Gastroesophageal sphincter (tissue), 4 donors: Measurements from ENCODE around the gene MYOT. TPM values are rescaled to one million over a fixed set of nuclear protein-coding genes. Genes with fewer than 3 reads are reported as not detected.
"Not testable (repeated sequence)": the region's sequence is repeated elsewhere in the genome, so short reads cannot be mapped to it uniquely, and the experiment has no call there.

Experiments
- ATAC-seq: fragments of 150-250 bp; one replicate; pipeline ENCODE4 v1.9.1; 2016; ENCODE audit warnings: mild to moderate bottlenecking, moderate library complexity
- H3K27ac ChIP-seq, 4 donors: fragments of 200-600 bp; sonication (generic) in 3 of 4; 1 replicate in 3 of 4; 2 replicates in 1 of 4; pipeline ENCODE4 v1.5.1; 2016 to 2019
- H3K27me3 ChIP-seq: fragments of 200-600 bp; sonication (generic); one replicate; pipeline ENCODE4 v1.5.1; 2019
- H3K36me3 ChIP-seq, 2 donors: fragments of 200-600 bp; sonication (generic); one replicate each; pipeline ENCODE4 v1.5.1; 2019; ENCODE audit warnings: control low read depth in 1 of 2
- H3K4me1 ChIP-seq, 3 donors: fragments of 200-600 bp; sonication (generic); 1 replicate in 2 of 3; 2 replicates in 1 of 3; pipeline ENCODE4 v1.5.1; 2016 to 2019; ENCODE audit warnings: control low read depth in 2 of 3
- H3K4me3 ChIP-seq, 2 donors: fragments of 200-600 bp; sonication (generic); one replicate each; pipeline ENCODE4 v1.5.1; 2019; ENCODE audit warnings: mild to moderate bottlenecking in 1 of 2, moderate library complexity in 1 of 2
- H3K9me3 ChIP-seq, 3 donors: fragments of 200-600 bp; sonication (generic); one replicate each; pipeline ENCODE4 v1.5.1; 2017 to 2019; ENCODE audit warnings: control low read depth in 2 of 3
- CTCF ChIP-seq, 4 experiments: fragments of 200-600 bp in 2 of 4; fragments of 450-650 bp in 2 of 4; sonication (generic) in 1 of 4; IDR thresholded peaks; one replicate each; pipeline ENCODE4 v1.5.1; 2017 to 2019; ENCODE audit warnings: antibody characterized with exemption in 4 of 4, mild to moderate bottlenecking in 2 of 4, moderate library complexity in 2 of 4
- EP300 ChIP-seq: sonication (generic); formaldehyde crosslinking; IDR thresholded peaks from one replicate; pipeline ENCODE4 v1.6.1; 2017; ENCODE audit warnings: antibody characterized with exemption, mild to moderate bottlenecking
- POLR2A ChIP-seq, 2 donors: fragments of 450-650 bp; IDR thresholded peaks; one replicate each; pipeline ENCODE4 v1.6.1; 2017; ENCODE audit warnings: antibody characterized with exemption in 2 of 2, mild to moderate bottlenecking in 2 of 2, moderate library complexity in 1 of 2
- POLR2AphosphoS5 ChIP-seq: sonication (generic); formaldehyde crosslinking; IDR thresholded peaks from one replicate; pipeline ENCODE4 v1.6.1; 2017; ENCODE audit warnings: antibody characterized with exemption
- WGBS, 2 donors: methylation state at CpG; one replicate each; pipeline ENCODE4 v1.1.5; 2018; ENCODE audit warnings: low coverage in 1 of 2; 5-methylcytosine and 5-hydroxymethylcytosine counted together
- total RNA-seq, 4 donors: library from RNA; depleted of rRNA; stranded (reverse); fragments of >200 nt; gene quantifications; one replicate each; pipeline ENCODE4 v1.1.0, GENCODE V29; 2016

MYOT gene
- total RNA-seq, 4 donors from 2014 or later: 16.6 to 38.9 (median 32.8) TPM

DNA sequence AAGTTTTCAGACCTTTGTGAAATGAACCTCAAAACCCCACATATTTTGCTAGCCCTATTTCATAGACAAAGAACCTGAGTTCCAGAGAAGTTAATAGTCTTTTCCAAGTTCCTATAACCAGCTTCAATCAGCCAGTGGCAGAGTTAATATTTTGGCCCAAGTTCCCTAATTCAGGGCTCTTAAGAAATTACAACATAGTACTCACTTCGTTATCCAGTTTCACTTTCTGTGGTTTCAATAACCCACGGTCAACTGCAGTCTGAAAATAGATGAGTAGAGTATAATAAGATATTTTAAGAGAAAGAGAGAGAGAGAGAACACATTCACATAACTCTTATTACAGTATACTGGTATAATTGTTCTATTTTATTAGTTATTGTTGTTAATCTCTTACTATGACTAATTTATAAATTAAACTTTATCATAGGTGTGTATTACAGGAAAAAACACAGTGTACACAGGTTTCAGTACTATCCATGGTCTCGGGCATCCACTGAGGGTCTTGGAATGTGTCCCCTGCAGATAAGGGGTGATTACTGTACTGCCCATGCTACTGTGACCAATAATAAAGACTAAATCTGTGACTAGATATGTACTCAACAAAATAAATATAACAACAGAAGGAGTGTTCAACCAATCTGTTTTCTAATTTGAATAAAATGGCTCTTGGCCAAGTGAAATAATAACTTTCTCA lies 9.3 kb upstream of the MYOT start:
- peak overlapping the region; percentile 15 to 24 for H3K4me3 ChIP-seq
- ATAC-seq: peak; percentile 61
- TF ChIP-seq CTCF (IDR thresholded peaks at IDR 0.05) (no peak), POLR2A (IDR thresholded peaks at IDR 0.05) (no peak)
- WGBS, 2 donors: 19 to 29% methylated on average over 3 of the region's 3 CpGs
- no peaks in the 10 kb centered on the region for H3K27me3 ChIP-seq
- H3K9me3 ChIP-seq: no peaks in the 10 kb centered on the region
- H3K27ac ChIP-seq: peak overlapping the region in 3 of 4 donors; percentile 1 to 53 (median 36)
- no peaks in the 10 kb centered on the region for H3K36me3 ChIP-seq
- H3K4me1 ChIP-seq: peaks cover 0 to 22% (median 3%) of the 10 kb centered on the region in 3 donors

DNA sequence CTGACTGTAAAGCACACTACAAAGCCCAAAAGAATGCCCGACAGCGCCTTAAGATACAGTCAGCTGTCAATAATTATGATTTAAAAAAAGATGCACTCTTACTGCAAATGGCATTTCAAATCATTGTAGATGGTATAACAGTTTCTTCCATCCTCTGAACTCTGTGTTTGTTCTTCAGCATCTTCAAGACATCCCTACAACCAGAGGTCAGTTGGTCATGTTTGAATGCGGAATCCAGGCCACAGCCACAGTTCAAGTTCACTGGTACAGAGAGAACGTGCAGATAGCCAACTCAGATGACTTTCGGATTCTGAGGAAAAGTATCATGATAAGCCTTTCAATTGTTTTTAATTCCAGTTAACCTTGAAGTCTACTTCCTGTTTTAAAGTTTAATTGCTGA lies 8.7 kb upstream of the MYOT start:
- Histone ChIP-seq H3K27ac (peak overlapping the region in 2 of 4 donors; percentile 36 to 53), H3K4me1 (peaks cover 0 to 22% (median 3%) of the 10 kb centered on the region in 3 donors), H3K27me3 (no peaks in the 10 kb centered on the region), H3K9me3 (no peaks in the 10 kb centered on the region), H3K36me3 (no peaks in the 10 kb centered on the region), H3K4me3 (no peak overlapping the region)
- no peak for TF ChIP-seq POLR2A (IDR thresholded peaks at IDR 0.05)
- TF ChIP-seq CTCF (IDR thresholded peaks at IDR 0.05): no peak
- no peak for TF ChIP-seq EP300
- no peak for TF ChIP-seq POLR2AphosphoS5
- ATAC-seq: no peak
- 66 to 85% methylated on average over 5 of the region's 5 CpGs for WGBS, 2 donors

DNA sequence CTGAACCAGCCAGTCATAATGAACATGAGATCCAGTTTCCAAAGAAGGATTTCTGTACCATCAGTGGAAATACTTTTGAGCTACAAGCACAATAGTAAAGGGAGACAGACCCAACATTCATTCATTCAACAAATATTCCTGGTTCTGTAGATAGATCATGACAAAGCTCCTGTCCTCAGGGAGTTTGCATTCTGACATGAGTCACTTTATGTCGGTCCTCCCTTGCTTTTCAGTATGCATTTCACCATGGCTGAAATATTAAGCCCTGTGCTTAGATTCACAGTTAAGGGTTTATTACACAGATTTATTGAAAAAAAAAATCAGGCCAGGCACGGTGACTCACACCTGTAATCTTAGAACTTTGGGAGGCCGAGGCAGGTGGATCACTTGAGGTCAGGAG lies 5.4 kb upstream of the MYOT start:
- peaks cover 0 to 17% (median 3%) of the 10 kb centered on the region in 3 donors for H3K4me1 ChIP-seq
- H3K9me3 ChIP-seq: no peaks in the 10 kb centered on the region
- H3K27me3 ChIP-seq: no peaks in the 10 kb centered on the region
- H3K4me3 ChIP-seq: no peak overlapping the region
- 92 to 100% methylated on average over 2 to 3 of the region's 3 CpGs for WGBS, 2 donors
- no peak overlapping the region for H3K27ac ChIP-seq
- TF ChIP-seq POLR2A (IDR thresholded peaks at IDR 0.05) (no peak), POLR2AphosphoS5 (no peak), CTCF (IDR thresholded peaks at IDR 0.05) (no peak), EP300 (no peak)
- ATAC-seq: no peak
- no peaks in the 10 kb centered on the region for H3K36me3 ChIP-seq

DNA sequence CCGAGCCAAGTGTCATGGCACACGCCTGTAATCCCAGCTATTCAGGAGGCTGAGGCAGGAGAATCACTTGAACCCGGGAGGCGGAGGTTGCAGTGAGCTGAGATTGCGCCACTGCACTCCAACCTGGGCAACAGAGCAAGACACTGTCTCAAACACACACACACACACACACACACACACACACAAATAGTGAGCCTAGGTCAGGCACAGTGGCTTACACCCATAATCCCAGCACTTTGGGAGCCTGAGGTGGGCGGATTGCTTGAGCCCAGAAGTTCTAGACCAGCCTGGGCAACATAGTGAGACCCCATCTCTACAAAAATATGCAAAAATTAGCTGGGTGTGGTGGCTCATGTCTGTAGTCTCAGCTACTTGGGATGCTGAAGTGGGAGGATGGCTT lies 4.0 kb upstream of the MYOT start:
- WGBS, 2 donors: 85 to 90% methylated on average over 2 to 4 of the region's 6 CpGs
- H3K36me3 ChIP-seq, H3K27me3 ChIP-seq, ATAC-seq, H3K4me3 ChIP-seq, H3K27ac ChIP-seq, H3K9me3 ChIP-seq, H3K4me1 ChIP-seq: not testable (repeated sequence)

DNA sequence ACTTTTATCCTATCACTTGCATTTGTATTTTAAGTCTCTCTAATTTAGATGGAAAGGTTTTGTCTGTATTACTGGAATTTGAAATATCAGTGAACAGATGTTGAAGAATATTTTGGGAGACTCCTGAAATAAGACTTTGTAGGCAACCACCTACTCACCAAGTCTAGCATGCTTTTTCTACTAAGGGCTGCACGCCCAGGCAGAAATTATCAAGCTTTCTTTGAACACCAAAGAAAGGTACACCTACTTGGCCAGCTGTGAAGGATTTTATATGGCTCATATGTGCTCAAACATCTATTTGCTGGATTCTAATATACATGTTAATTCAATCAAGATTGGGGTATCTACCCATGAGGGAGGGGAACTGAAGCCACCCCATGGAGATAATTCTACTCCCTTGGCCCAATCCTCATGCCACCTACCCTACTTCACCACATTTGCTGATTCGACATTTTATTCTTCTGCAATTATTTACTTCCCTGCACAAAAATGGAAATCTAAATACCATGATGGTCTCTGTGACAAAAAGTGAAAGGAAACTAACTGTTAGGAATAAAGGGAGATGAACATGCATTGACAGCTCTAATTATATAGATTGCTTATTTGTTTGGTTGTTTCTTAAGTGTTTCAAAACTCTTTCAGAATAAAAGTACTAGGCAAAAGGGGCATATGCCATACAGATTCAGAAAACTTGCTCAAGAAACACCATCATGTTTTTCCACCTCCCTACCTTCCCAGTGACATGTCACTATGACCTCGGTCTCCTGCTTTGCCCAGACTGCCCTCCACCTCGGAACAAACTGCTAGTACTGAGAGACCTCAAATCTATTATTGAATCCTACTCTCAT lies 895 bp upstream of the MYOT start:
- TF ChIP-seq EP300: no peak
- no peak for TF ChIP-seq POLR2A (IDR thresholded peaks at IDR 0.05)
- TF ChIP-seq POLR2AphosphoS5: no peak
- TF ChIP-seq CTCF (IDR thresholded peaks at IDR 0.05): no peak
- no peak overlapping the region for H3K4me3 ChIP-seq
- 83 to 85% methylated on average over 4 of the region's 4 CpGs for WGBS, 2 donors
- H3K36me3 ChIP-seq: no peaks in the 10 kb centered on the region
- no peaks in the 10 kb centered on the region for H3K4me1 ChIP-seq
- no peak overlapping the region for H3K27ac ChIP-seq
- no peaks in the 10 kb centered on the region for H3K9me3 ChIP-seq
- no peaks in the 10 kb centered on the region for H3K27me3 ChIP-seq
- no peak for ATAC-seq
